ENCODE results near the gene ZDHHC3. TPM values are rescaled to one million over a fixed set of nuclear protein-coding genes. Genes with fewer than 3 reads are reported as not detected.

ZDHHC3 gene
- total RNA-seq, 1 donor from 2014 or later = 41.2 TPM

DNA sequence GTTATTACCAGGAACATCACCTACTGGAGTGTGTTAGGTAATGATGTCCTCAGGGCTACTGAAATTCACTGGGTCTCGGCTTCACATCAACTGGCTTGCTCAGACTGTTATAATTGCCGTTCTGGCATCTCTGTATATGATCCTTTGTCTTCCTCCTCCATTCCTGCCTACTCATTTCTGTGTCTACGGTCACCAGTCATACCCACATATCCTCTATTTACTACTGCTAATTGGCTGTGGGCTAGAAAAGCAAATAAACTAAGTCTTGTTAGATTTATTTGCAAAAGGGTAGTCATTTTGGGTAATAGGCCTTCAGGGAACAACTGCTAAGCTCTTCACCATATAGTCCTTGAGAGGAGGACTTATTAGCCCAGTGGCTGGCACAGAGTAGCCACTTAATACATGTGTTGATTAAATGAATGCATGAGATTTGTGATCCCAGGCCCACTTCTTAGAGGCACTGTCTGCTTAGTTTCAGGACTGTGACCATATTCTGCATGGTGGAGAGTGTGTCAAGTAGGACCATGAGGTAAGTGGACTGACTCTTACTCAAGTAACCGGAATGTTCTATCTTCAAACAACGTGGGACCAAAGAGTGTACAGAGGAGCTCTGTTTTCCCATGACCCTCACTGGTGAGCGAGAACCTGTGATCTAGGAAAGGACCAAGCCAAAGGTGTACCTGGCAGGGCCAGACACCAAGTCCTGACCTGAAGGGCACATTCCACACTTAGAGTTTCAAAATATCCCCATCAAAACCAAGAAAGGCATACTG is 13.2 kb downstream of the ZDHHC3 start:
- Histone ChIP-seq H2AFZ (replicated peaks) (no peak overlapping the region), H3F3A (ENCODE audit: low read depth) (no peaks in the 10 kb centered on the region), H3K9me3 (ENCODE audit: low read depth) (no peaks in the 10 kb centered on the region), H3K27ac (no peak overlapping the region), H3K9ac (no peak overlapping the region), H3K4me3 (no peak overlapping the region), H3K27me3 (no peaks in the 10 kb centered on the region), H3K36me3 (no peaks in the 10 kb centered on the region), H3K4me2 (no peak overlapping the region), H3K79me2 (ENCODE audit: low read depth) (peaks cover 73% of the 10 kb centered on the region), H4K20me1 (ENCODE audit: low read depth) (peaks cover 30% of the 10 kb centered on the region), H3K4me1 (no peaks in the 10 kb centered on the region)
- Mint-ChIP-seq H3K27ac (no peak overlapping the region), H3K4me3 (no peak overlapping the region), H3K36me3 (no peaks in the 10 kb centered on the region), H3K27me3 (ENCODE audit: insufficient read depth, low read depth) (no peaks in the 10 kb centered on the region), H3K9me3 (no peaks in the 10 kb centered on the region), H3K4me1 (peaks cover 4% of the 10 kb centered on the region)
- TF ChIP-seq EZH2 (IDR thresholded peaks at IDR 0.05) = no peak
- TF ChIP-seq, protein P1, sequence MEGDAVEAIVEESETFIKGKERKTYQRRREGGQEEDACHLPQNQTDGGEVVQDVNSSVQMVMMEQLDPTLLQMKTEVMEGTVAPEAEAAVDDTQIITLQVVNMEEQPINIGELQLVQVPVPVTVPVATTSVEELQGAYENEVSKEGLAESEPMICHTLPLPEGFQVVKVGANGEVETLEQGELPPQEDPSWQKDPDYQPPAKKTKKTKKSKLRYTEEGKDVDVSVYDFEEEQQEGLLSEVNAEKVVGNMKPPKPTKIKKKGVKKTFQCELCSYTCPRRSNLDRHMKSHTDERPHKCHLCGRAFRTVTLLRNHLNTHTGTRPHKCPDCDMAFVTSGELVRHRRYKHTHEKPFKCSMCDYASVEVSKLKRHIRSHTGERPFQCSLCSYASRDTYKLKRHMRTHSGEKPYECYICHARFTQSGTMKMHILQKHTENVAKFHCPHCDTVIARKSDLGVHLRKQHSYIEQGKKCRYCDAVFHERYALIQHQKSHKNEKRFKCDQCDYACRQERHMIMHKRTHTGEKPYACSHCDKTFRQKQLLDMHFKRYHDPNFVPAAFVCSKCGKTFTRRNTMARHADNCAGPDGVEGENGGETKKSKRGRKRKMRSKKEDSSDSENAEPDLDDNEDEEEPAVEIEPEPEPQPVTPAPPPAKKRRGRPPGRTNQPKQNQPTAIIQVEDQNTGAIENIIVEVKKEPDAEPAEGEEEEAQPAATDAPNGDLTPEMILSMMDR (IDR thresholded peaks at IDR 0.05) = no peak
- TF ChIP-seq EZH2phosphoT487 (IDR thresholded peaks at IDR 0.05) = no peak
- no peak for DNase-seq (ENCODE audit: low spot score)

DNA sequence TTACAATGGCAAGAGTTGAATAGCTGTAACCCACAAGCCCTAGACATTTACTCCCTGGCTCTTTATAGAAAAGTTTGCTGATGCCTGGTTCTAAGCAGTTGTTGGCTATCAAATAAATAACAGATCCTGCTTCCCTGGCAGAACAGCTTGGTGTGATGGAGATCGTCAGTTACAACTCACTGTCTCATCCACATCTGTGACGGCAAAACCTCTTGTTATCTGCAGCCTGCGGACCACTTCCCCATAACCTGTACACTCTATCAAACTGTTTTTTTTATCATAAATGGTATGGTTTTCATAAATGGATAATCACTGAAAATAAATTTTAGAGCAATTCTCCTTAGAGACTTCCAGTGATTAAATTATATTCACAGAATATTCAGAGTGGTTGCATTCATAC is 14.1 kb downstream of the ZDHHC3 start:
- no peaks in the 10 kb centered on the region for H3K4me1 ChIP-seq
- Mint-ChIP-seq H3K36me3 (peaks cover under 1% of the 10 kb centered on the region), H3K9me3 (no peaks in the 10 kb centered on the region), H3K4me1 (peaks cover 4% of the 10 kb centered on the region), H3K27me3 (ENCODE audit: insufficient read depth, low read depth) (no peaks in the 10 kb centered on the region), H3K4me3 (no peak overlapping the region), H3K27ac (no peak overlapping the region)
- H3K27ac ChIP-seq = no peak overlapping the region
- no peaks in the 10 kb centered on the region for H3K27me3 ChIP-seq
- H3K36me3 ChIP-seq = no peaks in the 10 kb centered on the region
- no peak for TF ChIP-seq EZH2phosphoT487 (IDR thresholded peaks at IDR 0.05)
- TF ChIP-seq EZH2 (IDR thresholded peaks at IDR 0.05) = no peak
- TF ChIP-seq, protein P1 (IDR thresholded peaks at IDR 0.05) = no peak
- no peak overlapping the region for H3K9ac ChIP-seq
- H4K20me1 ChIP-seq (ENCODE audit: low read depth) = peaks cover 31% of the 10 kb centered on the region
- H2AFZ ChIP-seq (replicated peaks) = no peak overlapping the region
- no peak overlapping the region for H3K4me3 ChIP-seq
- H3K4me2 ChIP-seq = no peak overlapping the region
- H3F3A ChIP-seq (ENCODE audit: low read depth) = no peaks in the 10 kb centered on the region
- no peaks in the 10 kb centered on the region for H3K9me3 ChIP-seq (ENCODE audit: low read depth)
- peaks cover 64% of the 10 kb centered on the region for H3K79me2 ChIP-seq (ENCODE audit: low read depth)
- no peak for DNase-seq (ENCODE audit: low spot score)

DNA sequence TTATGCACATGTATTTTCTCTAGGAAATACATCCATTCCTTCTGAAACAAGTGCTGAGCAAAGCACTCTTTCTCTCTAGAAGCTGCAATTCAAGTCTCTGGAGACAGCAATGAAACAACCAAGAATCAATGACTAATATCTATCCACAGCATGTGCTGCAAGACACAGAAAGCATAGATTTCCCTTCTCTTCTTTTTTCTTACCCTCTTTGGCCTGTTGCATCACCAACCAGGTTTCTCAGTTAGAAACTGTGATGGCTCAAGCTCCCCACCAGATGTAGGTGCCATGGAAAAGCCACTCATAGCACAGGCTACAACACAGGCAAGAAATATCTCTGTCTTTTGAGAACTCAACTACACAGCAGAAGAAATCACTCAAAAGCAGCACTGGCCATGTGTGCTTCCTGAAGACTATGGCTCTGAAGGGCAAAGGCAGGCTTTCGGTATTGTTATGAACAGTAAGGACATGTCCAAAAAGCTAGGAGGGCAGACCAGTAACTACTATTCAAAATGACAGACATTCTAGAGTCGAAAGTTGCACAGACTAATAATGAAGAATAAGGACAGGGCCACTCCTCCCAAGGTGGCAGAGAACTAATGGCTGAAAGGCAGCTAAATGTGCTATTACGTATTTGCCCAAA is 15.5 kb downstream of the ZDHHC3 start:
- Mint-ChIP-seq H3K27ac (no peak overlapping the region), H3K27me3 (ENCODE audit: insufficient read depth, low read depth) (no peaks in the 10 kb centered on the region), H3K9me3 (no peaks in the 10 kb centered on the region), H3K4me3 (no peak overlapping the region), H3K36me3 (peaks cover 3% of the 10 kb centered on the region), H3K4me1 (peaks cover 4% of the 10 kb centered on the region)
- H3K36me3 ChIP-seq = no peaks in the 10 kb centered on the region
- H3K79me2 ChIP-seq (ENCODE audit: low read depth) = peaks cover 53% of the 10 kb centered on the region
- TF ChIP-seq EZH2phosphoT487 (IDR thresholded peaks at IDR 0.05) = no peak
- TF ChIP-seq, protein P1 (IDR thresholded peaks at IDR 0.05) = no peak
- no peak for TF ChIP-seq EZH2 (IDR thresholded peaks at IDR 0.05)
- no peaks in the 10 kb centered on the region for H3K27me3 ChIP-seq
- H2AFZ ChIP-seq (replicated peaks) = no peak overlapping the region
- no peak overlapping the region for H3K4me3 ChIP-seq
- H3K4me1 ChIP-seq = no peaks in the 10 kb centered on the region
- peaks cover 32% of the 10 kb centered on the region for H4K20me1 ChIP-seq (ENCODE audit: low read depth)
- H3K9ac ChIP-seq = no peak overlapping the region
- DNase-seq (ENCODE audit: low spot score) = no peak
- no peaks in the 10 kb centered on the region for H3K9me3 ChIP-seq (ENCODE audit: low read depth)
- H3F3A ChIP-seq (ENCODE audit: low read depth) = no peaks in the 10 kb centered on the region
- no peak overlapping the region for H3K4me2 ChIP-seq
- no peak overlapping the region for H3K27ac ChIP-seq

All from neural progenitor cell (in vitro differentiated cells).